ENCODE results near the gene C3orf22.

C3orf22 gene

GRCh38 chr3:126570103-126570541 lies 11.4 kb upstream of the C3orf22 start:
- TF ChIP-seq REST (IDR thresholded peaks at IDR 0.05; ENCODE audit: insufficient replicate concordance, low read depth) = no peak
- TF ChIP-seq, protein P1, sequence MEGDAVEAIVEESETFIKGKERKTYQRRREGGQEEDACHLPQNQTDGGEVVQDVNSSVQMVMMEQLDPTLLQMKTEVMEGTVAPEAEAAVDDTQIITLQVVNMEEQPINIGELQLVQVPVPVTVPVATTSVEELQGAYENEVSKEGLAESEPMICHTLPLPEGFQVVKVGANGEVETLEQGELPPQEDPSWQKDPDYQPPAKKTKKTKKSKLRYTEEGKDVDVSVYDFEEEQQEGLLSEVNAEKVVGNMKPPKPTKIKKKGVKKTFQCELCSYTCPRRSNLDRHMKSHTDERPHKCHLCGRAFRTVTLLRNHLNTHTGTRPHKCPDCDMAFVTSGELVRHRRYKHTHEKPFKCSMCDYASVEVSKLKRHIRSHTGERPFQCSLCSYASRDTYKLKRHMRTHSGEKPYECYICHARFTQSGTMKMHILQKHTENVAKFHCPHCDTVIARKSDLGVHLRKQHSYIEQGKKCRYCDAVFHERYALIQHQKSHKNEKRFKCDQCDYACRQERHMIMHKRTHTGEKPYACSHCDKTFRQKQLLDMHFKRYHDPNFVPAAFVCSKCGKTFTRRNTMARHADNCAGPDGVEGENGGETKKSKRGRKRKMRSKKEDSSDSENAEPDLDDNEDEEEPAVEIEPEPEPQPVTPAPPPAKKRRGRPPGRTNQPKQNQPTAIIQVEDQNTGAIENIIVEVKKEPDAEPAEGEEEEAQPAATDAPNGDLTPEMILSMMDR (IDR thresholded peaks at IDR 0.05; ENCODE audit: insufficient read depth, low read length) = no peak
- TF ChIP-seq GABPA (IDR thresholded peaks at IDR 0.05; ENCODE audit: low read depth) = no peak
- TF ChIP-seq POLR2AphosphoS5 (IDR thresholded peaks at IDR 0.05; ENCODE audit: low read depth) = no peak
- no peak for TF ChIP-seq SPI1 (IDR thresholded peaks at IDR 0.05; ENCODE audit: borderline replicate concordance, low read depth)
- no peak overlapping the region for H3K4me3 ChIP-seq (replicated peaks; ENCODE audit: insufficient read depth, low read length)
- H3K27me3 ChIP-seq (ENCODE audit: insufficient read depth, poor library complexity, severe bottlenecking) = no peaks in the 10 kb centered on the region
- no peak for DNase-seq (ENCODE audit: low read depth in 1 of 2, low spot score in 1 of 2)
- H3K27ac ChIP-seq (replicated peaks) = no peak overlapping the region

DNA sequence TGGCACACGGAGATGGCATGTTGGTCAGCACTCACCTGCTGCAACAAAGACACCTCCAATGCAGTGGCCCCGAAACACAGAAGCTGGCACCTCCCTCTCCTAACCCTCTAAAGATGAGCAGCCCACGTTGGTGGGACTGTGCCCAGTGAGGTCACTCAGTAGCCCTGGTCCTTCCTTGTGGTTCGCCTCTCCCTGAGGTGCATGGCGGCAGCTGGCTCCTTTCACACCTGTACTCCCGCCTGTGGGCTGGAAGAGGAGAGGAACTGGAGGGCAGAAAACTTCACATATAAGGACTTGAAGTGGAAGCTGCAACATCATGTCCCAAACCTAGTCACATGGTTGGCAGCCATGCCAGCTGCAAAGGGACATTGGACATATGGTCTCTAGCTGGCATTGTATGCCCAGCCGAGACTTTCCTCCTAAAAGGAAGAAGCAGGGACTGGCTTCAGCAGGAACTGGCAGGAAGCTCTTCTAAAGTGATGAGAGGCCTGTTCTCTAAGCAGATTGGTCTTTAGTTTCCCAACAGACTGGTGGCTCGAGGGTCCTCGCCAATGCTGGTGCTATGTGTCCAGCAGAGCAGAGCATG lies 10.8 kb upstream of the C3orf22 start:
- no peaks in the 10 kb centered on the region for H3K27me3 ChIP-seq (ENCODE audit: insufficient read depth, poor library complexity, severe bottlenecking)
- no peak overlapping the region for H3K27ac ChIP-seq (replicated peaks)
- no peak overlapping the region for H3K4me3 ChIP-seq (replicated peaks; ENCODE audit: insufficient read depth, low read length)
- no peak for DNase-seq (ENCODE audit: low read depth in 1 of 2, low spot score in 1 of 2)
- TF ChIP-seq REST (IDR thresholded peaks at IDR 0.05; ENCODE audit: insufficient replicate concordance, low read depth) (no peak), SPI1 (IDR thresholded peaks at IDR 0.05; ENCODE audit: borderline replicate concordance, low read depth) (no peak), GABPA (IDR thresholded peaks at IDR 0.05; ENCODE audit: low read depth) (no peak), POLR2AphosphoS5 (IDR thresholded peaks at IDR 0.05; ENCODE audit: low read depth) (no peak)
- TF ChIP-seq, protein P1 (IDR thresholded peaks at IDR 0.05; ENCODE audit: insufficient read depth, low read length) = no peak

DNA sequence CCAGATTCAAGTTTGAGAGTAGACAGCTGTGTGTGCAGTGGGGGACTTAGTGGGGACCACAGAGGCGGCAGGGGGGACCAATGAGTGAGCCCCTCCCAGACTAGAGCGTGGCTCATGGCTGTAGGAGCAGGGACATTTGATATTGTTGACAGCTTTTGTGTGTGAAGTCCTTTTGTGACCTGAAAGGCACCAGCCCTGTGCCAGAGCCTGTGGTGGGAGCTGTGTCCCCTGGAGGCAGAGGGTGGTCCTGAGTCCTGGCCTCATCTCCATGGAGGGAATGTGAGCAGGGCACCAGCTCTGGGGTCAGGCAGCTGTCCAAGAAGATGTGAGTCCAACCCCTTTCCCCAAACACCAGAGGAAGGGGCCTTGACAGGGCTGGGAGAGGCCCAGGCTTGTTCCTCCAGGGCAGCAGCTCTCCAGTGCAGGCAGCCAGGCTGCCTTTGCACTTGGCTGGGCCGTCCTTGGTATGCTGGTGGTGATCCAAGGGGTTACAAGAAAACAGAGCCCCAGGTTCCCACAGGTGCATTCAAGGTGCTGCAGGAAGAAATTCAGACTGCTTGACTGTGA lies 10.1 kb upstream of the C3orf22 start:
- TF ChIP-seq POLR2AphosphoS5 (IDR thresholded peaks at IDR 0.05; ENCODE audit: low read depth) (no peak), GABPA (IDR thresholded peaks at IDR 0.05; ENCODE audit: low read depth) (no peak), REST (IDR thresholded peaks at IDR 0.05; ENCODE audit: insufficient replicate concordance, low read depth) (no peak), SPI1 (IDR thresholded peaks at IDR 0.05; ENCODE audit: borderline replicate concordance, low read depth) (no peak)
- TF ChIP-seq, protein P1 (IDR thresholded peaks at IDR 0.05; ENCODE audit: insufficient read depth, low read length) = no peak
- H3K4me3 ChIP-seq (replicated peaks; ENCODE audit: insufficient read depth, low read length) = no peak overlapping the region
- DNase-seq (ENCODE audit: low read depth in 1 of 2, low spot score in 1 of 2) = no peak
- no peaks in the 10 kb centered on the region for H3K27me3 ChIP-seq (ENCODE audit: insufficient read depth, poor library complexity, severe bottlenecking)
- H3K27ac ChIP-seq (replicated peaks) = no peak overlapping the region
